Measurements from ENCODE around the gene USP36. TPM values are rescaled to one million over a fixed set of nuclear protein-coding genes. Genes with fewer than 3 reads are reported as not detected.
A peak's percentile ranks its signal among the peaks of the same experiment; 100 is the strongest.

Gene USP36
- total RNA-seq, 2 experiments from 2014 or later, result 489 to 494 TPM

- ChIA-PET POLR2A (interaction anchor here (0.8 to 5.1 kb wide), 20 partner anchors 8 to 111 kb away, joined by 3 to 58 read pairs (median 6); partner anchors contain the start of gene USP36), CTCF (interaction anchor here (0.8 to 3.7 kb wide), 8 partner anchors 13 to 51 kb away, joined by 3 to 11 read pairs (median 3); no protein-coding TSS in a partner anchor)
- Histone ChIP-seq H3K27ac (ENCODE audit: low read depth in 1 of 2, low read length in 2 of 2) (peak overlapping the region; percentile 76 to 79), H3K4me3 (ENCODE audit: low read length) (no peak overlapping the region), H3K9me3 (ENCODE audit: control insufficient read depth in 1 of 2, insufficient read depth in 1 of 2, low read length in 2 of 2) (no peaks in the 10 kb centered on the region), H3K36me3 (ENCODE audit: insufficient read depth, low read length) (peaks cover 86% of the 10 kb centered on the region), H3K4me1 (ENCODE audit: insufficient read depth, low read length) (peaks cover 65% of the 10 kb centered on the region), H3K27me3 (ENCODE audit: control insufficient read depth in 1 of 2, insufficient read depth in 2 of 2, low read length in 2 of 2) (no peaks in the 10 kb centered on the region)
- H3K27me3 Mint-ChIP-seq, result no peaks in the 10 kb centered on the region
- intact Hi-C loops (cut with DNase I, micrococcal nuclease), result loop anchor here (1.0 to 5.0 kb wide), 5 partner anchors 10 to 73 kb away; partner anchors contain the start of genes CYTH1 (in 1 of the 2) and USP36 (in 1 of the 2)
- H3K9me3 Mint-ChIP-seq, result no peaks in the 10 kb centered on the region
- TF ChIP-seq, protein P1, sequence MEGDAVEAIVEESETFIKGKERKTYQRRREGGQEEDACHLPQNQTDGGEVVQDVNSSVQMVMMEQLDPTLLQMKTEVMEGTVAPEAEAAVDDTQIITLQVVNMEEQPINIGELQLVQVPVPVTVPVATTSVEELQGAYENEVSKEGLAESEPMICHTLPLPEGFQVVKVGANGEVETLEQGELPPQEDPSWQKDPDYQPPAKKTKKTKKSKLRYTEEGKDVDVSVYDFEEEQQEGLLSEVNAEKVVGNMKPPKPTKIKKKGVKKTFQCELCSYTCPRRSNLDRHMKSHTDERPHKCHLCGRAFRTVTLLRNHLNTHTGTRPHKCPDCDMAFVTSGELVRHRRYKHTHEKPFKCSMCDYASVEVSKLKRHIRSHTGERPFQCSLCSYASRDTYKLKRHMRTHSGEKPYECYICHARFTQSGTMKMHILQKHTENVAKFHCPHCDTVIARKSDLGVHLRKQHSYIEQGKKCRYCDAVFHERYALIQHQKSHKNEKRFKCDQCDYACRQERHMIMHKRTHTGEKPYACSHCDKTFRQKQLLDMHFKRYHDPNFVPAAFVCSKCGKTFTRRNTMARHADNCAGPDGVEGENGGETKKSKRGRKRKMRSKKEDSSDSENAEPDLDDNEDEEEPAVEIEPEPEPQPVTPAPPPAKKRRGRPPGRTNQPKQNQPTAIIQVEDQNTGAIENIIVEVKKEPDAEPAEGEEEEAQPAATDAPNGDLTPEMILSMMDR (IDR thresholded peaks at IDR 0.05), result no peak
- ATAC-seq (ENCODE audit: poor library complexity) (no peak), DNase-seq (no peak)
- peaks cover 93% of the 10 kb centered on the region for H3K36me3 Mint-ChIP-seq (ENCODE audit: low read depth)
- H3K4me3 Mint-ChIP-seq, result peak overlapping the region; percentile 71
- H3K27ac Mint-ChIP-seq, result peak overlapping the region; percentile 91
- peaks cover 74% of the 10 kb centered on the region for H3K4me1 Mint-ChIP-seq (ENCODE audit: low read depth)
Measured at GRCh38 chr17:78819806-78820792, 20.5 kb downstream of the USP36 start.

- TF ChIP-seq, protein P1 (IDR thresholded peaks at IDR 0.05), result no peak
Measured at GRCh38 chr17:78819402-78819801, 21.2 kb downstream of the USP36 start.

GRCh38 chr17:78818932-78819331 lies 21.7 kb downstream of the USP36 start:
- H3K36me3 Mint-ChIP-seq (ENCODE audit: low read depth), result peaks cover 93% of the 10 kb centered on the region
- H3K4me3 ChIP-seq (ENCODE audit: low read length), result peak overlapping the region; percentile 3
- H3K27me3 Mint-ChIP-seq, result no peaks in the 10 kb centered on the region
- peak overlapping the region; percentile 71 for H3K4me3 Mint-ChIP-seq
- intact Hi-C loops (cut with DNase I, micrococcal nuclease), result loop anchor here (1.0 to 5.0 kb wide), 4 partner anchors 11 to 72 kb away; partner anchors contain the start of genes CYTH1 (in 1 of the 2) and USP36 (in 1 of the 2)
- no peaks in the 10 kb centered on the region for H3K9me3 Mint-ChIP-seq
- peak overlapping the region; percentile 91 for H3K27ac Mint-ChIP-seq
- DNase-seq (peak in 13 of 14 experiments; percentile 40 to 88 (median 62)), ATAC-seq (ENCODE audit: poor library complexity) (peak; percentile 59)
- H3K36me3 ChIP-seq (ENCODE audit: insufficient read depth, low read length), result peaks cover 85% of the 10 kb centered on the region
- no peaks in the 10 kb centered on the region for H3K27me3 ChIP-seq (ENCODE audit: control insufficient read depth in 1 of 2, insufficient read depth in 2 of 2, low read length in 2 of 2)
- ChIA-PET POLR2A (interaction anchor here (0.8 to 5.1 kb wide), 30 partner anchors 9 to 861 kb away, joined by 3 to 58 read pairs (median 5); partner anchors contain the start of genes TNRC6C and USP36), CTCF (interaction anchor here (0.8 to 3.7 kb wide), 6 partner anchors 12 to 50 kb away, joined by 3 to 11 read pairs (median 4); no protein-coding TSS in a partner anchor)
- H3K9me3 ChIP-seq (ENCODE audit: control insufficient read depth in 1 of 2, insufficient read depth in 1 of 2, low read length in 2 of 2), result no peaks in the 10 kb centered on the region
- H3K27ac ChIP-seq (ENCODE audit: low read depth in 1 of 2, low read length in 2 of 2), result peak overlapping the region; percentile 76 to 79
- peaks cover 59% of the 10 kb centered on the region for H3K4me1 ChIP-seq (ENCODE audit: insufficient read depth, low read length)
- TF ChIP-seq, protein P1 (IDR thresholded peaks at IDR 0.05), result no peak
- peaks cover 66% of the 10 kb centered on the region for H3K4me1 Mint-ChIP-seq (ENCODE audit: low read depth)

More at GRCh38 chr17:78819402-78819801, 21.2 kb downstream of the USP36 start:
- DNase-seq (peak in 1 of 14 experiments; percentile 35), ATAC-seq (ENCODE audit: poor library complexity) (no peak)
- Mint-ChIP-seq H3K36me3 (ENCODE audit: low read depth) (peaks cover 93% of the 10 kb centered on the region), H3K27ac (peak overlapping the region; percentile 91), H3K4me3 (peak overlapping the region; percentile 71), H3K27me3 (no peaks in the 10 kb centered on the region), H3K4me1 (ENCODE audit: low read depth) (peaks cover 67% of the 10 kb centered on the region), H3K9me3 (no peaks in the 10 kb centered on the region)
- peak overlapping the region; percentile 76 to 79 for H3K27ac ChIP-seq (ENCODE audit: low read depth in 1 of 2, low read length in 2 of 2)
- intact Hi-C loops (cut with DNase I, micrococcal nuclease), result loop anchor here (1.0 to 5.0 kb wide), 4 partner anchors 11 to 72 kb away; partner anchors contain the start of genes CYTH1 (in 1 of the 2) and USP36 (in 1 of the 2)
- peaks cover 85% of the 10 kb centered on the region for H3K36me3 ChIP-seq (ENCODE audit: insufficient read depth, low read length)
- CTCF ChIA-PET, result interaction anchor here (0.8 to 3.7 kb wide), 7 partner anchors 13 to 50 kb away, joined by 3 to 11 read pairs (median 3); no protein-coding TSS in a partner anchor
- H3K9me3 ChIP-seq (ENCODE audit: control insufficient read depth in 1 of 2, insufficient read depth in 1 of 2, low read length in 2 of 2), result no peaks in the 10 kb centered on the region
- H3K27me3 ChIP-seq (ENCODE audit: control insufficient read depth in 1 of 2, insufficient read depth in 2 of 2, low read length in 2 of 2), result no peaks in the 10 kb centered on the region
- POLR2A ChIA-PET, result interaction anchor here (0.8 to 5.1 kb wide), 30 partner anchors 9 to 861 kb away, joined by 3 to 58 read pairs (median 5); partner anchors contain the start of genes TNRC6C and USP36
- peaks cover 61% of the 10 kb centered on the region for H3K4me1 ChIP-seq (ENCODE audit: insufficient read depth, low read length)
- peak overlapping the region; percentile 3 for H3K4me3 ChIP-seq (ENCODE audit: low read length)

Measured in CD4-positive, alpha-beta T cell (primary cell).